IMR-90 (cell line): Measurements from ENCODE around the gene RNF212. TPM values are rescaled to one million over a fixed set of nuclear protein-coding genes. Genes with fewer than 3 reads are reported as not detected.

Source experiments
- ATAC-seq: fragments of 200-7000 bp; cut with Tn5 transposase; 2 replicates; pipeline ENCODE4 v1.9.1; 2020; ENCODE audit warnings: low read depth, mild to moderate bottlenecking, moderate library complexity
- BruUV-seq: library from RNA; stranded (reverse); fragments of 400-500 nt; replicated peaks from 2 replicates; lab custom pipeline; 2021; lab: Mats Ljungman, UMichigan
- CTCF ChIA-PET: fragments of 300-600 bp; formaldehyde crosslinking; extraction: SDS; loops from one replicate; lab custom pipeline; 2021; ENCODE audit warnings: antibody characterized with exemption; lab: Yijun Ruan, JAX
- POLR2A ChIA-PET: fragments of 300-600 bp; sonication (Branson Sonifier 250); formaldehyde crosslinking; loops from one replicate; lab custom pipeline; 2022; ENCODE audit warnings: antibody characterized with exemption; ENCODE audit not compliant: unreplicated experiment; lab: Charles Lee
- DNase-seq: peaks from one replicate; pipeline ENCODE4 v3.0.0; 2013
- H2AFZ ChIP-seq: replicated peaks from 2 replicates; pipeline ENCODE3; 2013; ENCODE audit warnings: low read length, mild to moderate bottlenecking; ENCODE audit not compliant: poor library complexity
- H2AK5ac ChIP-seq: 2 replicates; pipeline ENCODE4 v1.6.1; 2013; ENCODE audit warnings: low read depth, low read length, inconsistent platforms
- H2AK9ac ChIP-seq: replicated peaks from 2 replicates; pipeline ENCODE3; 2013; ENCODE audit warnings: mild to moderate bottlenecking, low read depth, low read length, moderate library complexity; ENCODE audit not compliant: poor library complexity
- H2BK120ac ChIP-seq: 2 replicates; pipeline ENCODE4 v1.6.1; 2013; ENCODE audit warnings: low read depth, low read length, inconsistent platforms
- H2BK15ac ChIP-seq: 3 replicates; pipeline ENCODE4 v1.6.1; 2013; ENCODE audit warnings: low read depth, low read length, inconsistent platforms
- H2BK20ac ChIP-seq: 2 replicates; pipeline ENCODE4 v1.6.1; 2013; ENCODE audit warnings: low read depth, mild to moderate bottlenecking, inconsistent platforms, low read length, moderate library complexity
- H2BK5ac ChIP-seq: 2 replicates; pipeline ENCODE4 v1.6.1; 2013; ENCODE audit warnings: mild to moderate bottlenecking, low read depth, low read length, inconsistent platforms; ENCODE audit not compliant: poor library complexity, severe bottlenecking
- H3K14ac ChIP-seq: replicated peaks from 2 replicates; pipeline ENCODE4 v1.6.1; 2013; ENCODE audit warnings: low read depth, low read length, inconsistent platforms
- H3K18ac ChIP-seq: 2 replicates; pipeline ENCODE4 v1.6.1; 2013; ENCODE audit warnings: low read depth, low read length, control low read depth
- H3K23ac ChIP-seq: 2 replicates; pipeline ENCODE4 v1.6.1; 2013; ENCODE audit warnings: low read depth, low read length, inconsistent platforms
- H3K27ac ChIP-seq: 2 replicates; pipeline ENCODE4 v1.5.1; 2013; ENCODE audit warnings: mild to moderate bottlenecking, control low read depth, low read length; ENCODE audit not compliant: insufficient read depth
- H3K27me3 ChIP-seq: 2 replicates; pipeline ENCODE4 v1.6.1; 2013; ENCODE audit warnings: low read length; ENCODE audit not compliant: control insufficient read depth, insufficient read depth
- H3K36me3 ChIP-seq: 2 replicates; pipeline ENCODE4 v1.6.1; 2013; ENCODE audit warnings: low read length, mixed read lengths; ENCODE audit not compliant: control insufficient read depth, insufficient read depth
- H3K4ac ChIP-seq: 2 replicates; pipeline ENCODE4 v1.6.1; 2013; ENCODE audit warnings: low read depth, low read length, inconsistent platforms
- H3K4me1 ChIP-seq: 2 replicates; pipeline ENCODE4 v1.6.1; 2013; ENCODE audit warnings: low read length, mixed read lengths; ENCODE audit not compliant: control insufficient read depth, insufficient read depth
- H3K4me2 ChIP-seq: 2 replicates; pipeline ENCODE4 v1.6.1; 2013; ENCODE audit warnings: low read depth, mild to moderate bottlenecking, control low read depth, low read length, moderate library complexity
- H3K4me3 ChIP-seq: 2 replicates; pipeline ENCODE4 v1.5.1; 2013; ENCODE audit warnings: low read depth, mild to moderate bottlenecking, control low read depth, low read length, moderate library complexity; ENCODE audit not compliant: insufficient read depth
- H3K56ac ChIP-seq: 2 replicates; pipeline ENCODE4 v1.6.1; 2013; ENCODE audit warnings: low read length, inconsistent platforms; ENCODE audit not compliant: insufficient read depth; ENCODE audit errors: extremely low read depth
- H3K79me1 ChIP-seq, 2 experiments: 2 replicates each; pipeline ENCODE4 v1.6.1; 2013; ENCODE audit warnings: low read length in 2 of 2, inconsistent platforms in 1 of 2, low read depth in 1 of 2
- H3K9ac ChIP-seq: 2 replicates; pipeline ENCODE4 v1.6.1; 2013; ENCODE audit warnings: low read depth, low read length, control low read depth
- H3K9me1 ChIP-seq: 2 replicates; pipeline ENCODE4 v1.6.1; 2013; ENCODE audit warnings: low read length, inconsistent platforms; ENCODE audit not compliant: insufficient read depth
- H3K9me3 ChIP-seq: 2 replicates; pipeline ENCODE4 v1.6.1; 2013; ENCODE audit warnings: low read length; ENCODE audit not compliant: control insufficient read depth, insufficient read depth
- H4K20me1 ChIP-seq: 2 replicates; pipeline ENCODE4 v1.6.1; 2013; ENCODE audit warnings: low read length, inconsistent platforms; ENCODE audit not compliant: insufficient read depth
- H4K5ac ChIP-seq: 2 replicates; pipeline ENCODE4 v1.6.1; 2013; ENCODE audit warnings: mild to moderate bottlenecking, low read depth, low read length, control low read depth
- H4K8ac ChIP-seq, 2 experiments: 2 replicates each; pipeline ENCODE4 v1.6.1; 2013; ENCODE audit warnings: low read depth in 2 of 2, low read length in 2 of 2, control low read depth in 1 of 2, inconsistent platforms in 1 of 2
- H4K91ac ChIP-seq: 2 replicates; pipeline ENCODE4 v1.6.1; 2013; ENCODE audit warnings: low read depth, low read length, inconsistent platforms; ENCODE audit not compliant: insufficient read depth
- MXI1 ChIP-seq: IDR thresholded peaks from 2 replicates; pipeline ENCODE4 v1.6.1; 2012; ENCODE audit warnings: low read depth, mild to moderate bottlenecking, low read length, moderate library complexity, borderline replicate concordance
- RCOR1 ChIP-seq: IDR thresholded peaks from 2 replicates; pipeline ENCODE4 v1.6.1; 2012; ENCODE audit warnings: mild to moderate bottlenecking, low read length, improper control_type of control experiment; ENCODE audit not compliant: insufficient replicate concordance
- USF2 ChIP-seq: fragments of 150-350 bp; IDR thresholded peaks from 2 replicates; pipeline ENCODE4 v1.6.1; 2017; ENCODE audit warnings: mild to moderate bottlenecking, antibody characterized with exemption, low read length, low read depth
- WGBS, 2 experiments: methylation state at CpG; one replicate each; pipeline versions ENCODE4 v1.1.5 to v1.1.7; 2013; ENCODE audit warnings: missing lambda C conversion rate in 2 of 2; ENCODE audit not compliant: insufficient read length in 1 of 2; ENCODE audit errors: extremely low coverage in 2 of 2; 5-methylcytosine and 5-hydroxymethylcytosine counted together
- dilution Hi-C: fragments of 300-500 bp; cut with HindIII; formaldehyde crosslinking; loops from one replicate; pipeline ENCODE4 v1.14.3; 2018; ENCODE audit warnings: low sequenced_read_pairs; ENCODE audit not compliant: unreplicated experiment
- in situ Hi-C: fragments of 300-500 bp; cut with MboI; formaldehyde crosslinking; loops from 3 replicates; pipeline ENCODE4 v1.14.3; 2019; ENCODE audit warnings: low sequenced_read_pairs, inconsistent platforms, mixed read lengths
- intact Hi-C: fragments of 100-400 bp; cut with micrococcal nuclease; formaldehyde crosslinking; loops from 2 replicates; pipeline ENCODE4 v1.10.0; 2022
- polyA plus RNA-seq, 3 experiments: library from polyadenylated mRNA; depleted of rRNA; stranded (reverse); fragments of >200 nt; gene quantifications; 2 replicates each; pipeline ENCODE4 v1.2.3, GENCODE V29; 2012; ENCODE audit warnings: low replicate concordance in 1 of 3
- total RNA-seq: library from RNA; depleted of rRNA; stranded (reverse); fragments of >200 nt; gene quantifications from 2 replicates; pipeline ENCODE4 v1.2.3, GENCODE V29; 2012

RNF212 gene
- total and polyA plus RNA-seq, 2 of the 4 experiments (the other 2 are of a cell fraction) = under 0.01 to 0.51 TPM

GRCh38 chr4:1047976-1048772 lies 65.2 kb downstream of the RNF212 start (continued):
- TF ChIP-seq RCOR1 = no peak

GRCh38 chr4:1047106-1047975 lies 66.0 kb downstream of the RNF212 start:
- 61% methylated on average over 15 of the region's 41 CpGs; no CpG with 5 or more reads in 1 of the 2 experiments for WGBS, 2 experiments

More at GRCh38 chr4:1047106-1047975, 66.0 kb downstream of the RNF212 start:
- ChIA-PET CTCF (interaction anchor here (1.5 kb wide), 1 partner anchor 14 kb away, joined by 3 read pairs; no protein-coding TSS in a partner anchor), POLR2A (no interaction called here)
- Histone ChIP-seq H3K4me1 (peaks cover 28% of the 10 kb centered on the region), H2AFZ (peak overlapping the region; percentile 91), H4K20me1 (peaks cover 5% of the 10 kb centered on the region), H3K9ac (peak overlapping the region; percentile 45; the same call in 1 of the 2 replicates), H4K91ac (peak overlapping the region; percentile 78), H2AK5ac (peak overlapping the region; percentile 17; the same call in 1 of the 2 replicates), H2BK20ac (peak overlapping the region; percentile 52; the same call in 1 of the 2 replicates), H3K79me1 (no peaks in the 10 kb centered on the region; a peak in 1 of 4 replicates), H4K5ac (peak overlapping the region; percentile 64), H3K4ac (peak overlapping the region; percentile 52; the same call in 1 of the 2 replicates), H3K23ac (no peak overlapping the region), H2BK15ac (no peak overlapping the region), H3K18ac (peak overlapping the region; percentile 61; the same call in 1 of the 2 replicates), H3K14ac (peak overlapping the region; percentile 70; the same call in 1 of the 2 replicates), H3K56ac (no peak overlapping the region), H4K8ac (peak overlapping the region; percentile 40 to 45; a peak in 1 of 4 replicates), H2BK5ac (peak overlapping the region; percentile 53), H3K27ac (peak overlapping the region; percentile 48; the same call in 1 of the 2 replicates), H3K36me3 (no peaks in the 10 kb centered on the region), H3K9me3 (0 out of 2 replicates have a peak, but pooled peaks cover 2% of the 10 kb centered on the region), H2AK9ac (peak overlapping the region; percentile 97), H3K4me2 (peak overlapping the region; percentile 74), H3K4me3 (peak overlapping the region; percentile 12; the same call in 1 of the 2 replicates), H3K27me3 (peaks cover 8% of the 10 kb centered on the region; the same call in 1 of the 2 replicates), H2BK120ac (peak overlapping the region; percentile 87), H3K9me1 (peaks cover 17% of the 10 kb centered on the region)
- dilution Hi-C loops = no loop called here
- ATAC-seq (no peak), DNase-seq (no peak)
- no TSS peak for BruUV-seq
- in situ Hi-C loops = no loop called here
- TF ChIP-seq MXI1 = no peak
- TF ChIP-seq USF2 = no peak
- intact Hi-C loops = no loop called here
